HCT116 (cell line): ENCODE results near the gene UMODL1. TPM values are rescaled to one million over a fixed set of nuclear protein-coding genes. Genes with fewer than 3 reads are reported as not detected.

Experiments used
- ATAC-seq: fragments of 200-7000 bp; cut with Tn5 transposase; 2 replicates; pipeline ENCODE4 v1.9.1; 2020; ENCODE audit warnings: mild to moderate bottlenecking, moderate library complexity
- BruUV-seq: library from RNA; stranded (reverse); fragments of 400-500 nt; replicated peaks from 2 replicates; lab custom pipeline; 2021; lab: Mats Ljungman, UMichigan
- CTCF ChIA-PET: fragments of 300-600 bp; sonication (Branson Sonifier 250); formaldehyde crosslinking; loops from one replicate; lab custom pipeline; 2021; ENCODE audit warnings: antibody characterized with exemption; lab: Charles Lee
- POLR2A ChIA-PET: fragments of 300-600, 350-600 bp; sonication (Branson Sonifier 250); formaldehyde crosslinking; loops from one replicate; lab custom pipeline; 2021; ENCODE audit warnings: antibody characterized with exemption; lab: Charles Lee
- RAD21 ChIA-PET, 2 experiments: fragments of 300-600 bp; sonication (Branson Sonifier 250); formaldehyde crosslinking; loops; one replicate each; lab custom pipeline; 2023; ENCODE audit warnings: low total read pairs in 2 of 2; ENCODE audit not compliant: uncharacterized antibody in 2 of 2, unreplicated experiment in 2 of 2, low non-redundant PET in 1 of 2; lab: Charles Lee
- DNase-seq: peaks from one replicate; pipeline ENCODE4 v3.0.0-alpha.2; 2010; ENCODE audit warnings: low read depth, low spot score
- H2AFZ ChIP-seq: fragments of 200-600 bp; shearing (Covaris generic), sonication (generic); 2 replicates; pipeline ENCODE4 v1.6.1; 2017; ENCODE audit warnings: low read depth, mixed run types, mixed read lengths, antibody characterized with exemption, low read length; ENCODE audit not compliant: poor library complexity, severe bottlenecking
- H3K27ac ChIP-seq: 2 replicates; pipeline ENCODE4 v1.5.1; 2012; ENCODE audit warnings: low read depth, low read length
- H3K27me3 ChIP-seq: fragments of 200-600 bp; sonication (generic); 2 replicates; pipeline ENCODE4 v1.6.1; 2016; ENCODE audit warnings: mixed run types, low read length, mixed read lengths; ENCODE audit not compliant: insufficient read depth
- H3K36me3 ChIP-seq, 2 experiments: fragments of 200-500 bp in 1 of 2; fragments of 200-600 bp in 1 of 2; sonication (Bioruptor generic) in 1 of 2; sonication (generic) in 1 of 2; 2 replicates each; pipeline versions ENCODE4 v1.5.1 to v1.6.1; 2014 to 2016; ENCODE audit warnings: low read length in 2 of 2, inconsistent platforms in 1 of 2, mixed read lengths in 1 of 2, mixed run types in 1 of 2; ENCODE audit not compliant: insufficient read depth in 2 of 2, control insufficient read depth in 1 of 2
- H3K4me1 ChIP-seq, 2 experiments: fragments of 200-600 bp in 1 of 2; sonication (generic) in 1 of 2; 2 replicates each; pipeline versions ENCODE4 v1.5.1 to v1.6.1; 2012 to 2017; ENCODE audit warnings: low read length in 2 of 2, inconsistent platforms in 1 of 2, mild to moderate bottlenecking in 1 of 2, mixed read lengths in 1 of 2, mixed run types in 1 of 2, moderate library complexity in 1 of 2; ENCODE audit not compliant: insufficient read depth in 2 of 2, control insufficient read depth in 1 of 2
- H3K4me2 ChIP-seq: fragments of 200-600 bp; sonication (generic); 2 replicates; pipeline ENCODE4 v1.6.1; 2017; ENCODE audit warnings: mixed run types, low read length, mixed read lengths
- H3K4me3 ChIP-seq, 2 experiments: fragments of 200-600 bp in 1 of 2; sonication (generic) in 1 of 2; replicated peaks in 1 of 2; 2 replicates each; pipeline ENCODE4 v1.5.1; 2011 to 2016; ENCODE audit warnings: low read length in 2 of 2, control low read depth in 1 of 2, low read depth in 1 of 2, mild to moderate bottlenecking in 1 of 2, mixed read lengths in 1 of 2, mixed run types in 1 of 2
- H3K79me2 ChIP-seq: fragments of 200-600 bp; sonication (generic); 2 replicates; pipeline ENCODE4 v1.6.1; 2017; ENCODE audit warnings: mild to moderate bottlenecking, mixed run types, low read length, moderate library complexity, mixed read lengths; ENCODE audit not compliant: insufficient read depth
- H3K9ac ChIP-seq: fragments of 200-600 bp; sonication (generic); 2 replicates; pipeline ENCODE4 v1.6.1; 2016; ENCODE audit warnings: low read length, mixed read lengths
- H3K9me2 ChIP-seq: fragments of 200-600 bp; sonication (generic), shearing (Covaris generic); 2 replicates; pipeline ENCODE4 v1.6.1; 2017; ENCODE audit warnings: mixed run types, mild to moderate bottlenecking, moderate library complexity; ENCODE audit not compliant: insufficient read depth
- H3K9me3 ChIP-seq, 2 experiments: fragments of 200-500 bp in 1 of 2; fragments of 200-600 bp in 1 of 2; sonication (Bioruptor generic) in 1 of 2; sonication (generic) in 1 of 2; 2 replicates each; pipeline ENCODE4 v1.6.1; 2014 to 2017; ENCODE audit warnings: low read length in 2 of 2, mixed read lengths in 2 of 2, inconsistent platforms in 1 of 2, low read depth in 1 of 2, mild to moderate bottlenecking in 1 of 2, mixed run types in 1 of 2, moderate library complexity in 1 of 2; ENCODE audit not compliant: control insufficient read depth in 1 of 2, insufficient read depth in 1 of 2
- H4K20me1 ChIP-seq: fragments of 200-600 bp; sonication (generic), shearing (Covaris generic); 2 replicates; pipeline ENCODE4 v1.6.1; 2017; ENCODE audit warnings: mixed run types, mild to moderate bottlenecking, moderate library complexity; ENCODE audit not compliant: insufficient read depth
- CTCF ChIP-seq, 3 experiments: fragments of 200-600 bp in 1 of 3; sonication (generic) in 1 of 3; IDR thresholded peaks in 2 of 3; conservative IDR thresholded peaks in 1 of 3; 2 replicates each; pipeline ENCODE4 v1.5.1; 2012 to 2017; ENCODE audit warnings: low read depth in 2 of 3, low read length in 2 of 3, antibody characterized with exemption in 1 of 3, borderline replicate concordance in 1 of 3, control low read depth in 1 of 3, mild to moderate bottlenecking in 1 of 3, mixed read lengths in 1 of 3, mixed run types in 1 of 3, moderate library complexity in 1 of 3; ENCODE audit not compliant: insufficient read depth in 1 of 3
- ELF1 ChIP-seq: IDR thresholded peaks from 2 replicates; pipeline ENCODE4 v1.6.1; 2012; ENCODE audit warnings: low read depth, borderline replicate concordance
- EZH2 ChIP-seq: fragments of 200-600 bp; sonication (generic); IDR thresholded peaks from 2 replicates; pipeline ENCODE4 v1.6.1; 2017; ENCODE audit warnings: antibody characterized with exemption, mixed run types
- EZH2phosphoT487 ChIP-seq: fragments of 200-600 bp; IDR thresholded peaks from 2 replicates; pipeline ENCODE4 v1.6.1; 2018; ENCODE audit warnings: antibody characterized with exemption, borderline replicate concordance
- FOSL1 ChIP-seq: IDR thresholded peaks from 2 replicates; pipeline ENCODE4 v1.6.1; 2012; ENCODE audit warnings: low read depth
- JUND ChIP-seq: IDR thresholded peaks from 2 replicates; pipeline ENCODE4 v1.6.1; 2012
- POLR2AphosphoS5 ChIP-seq: IDR thresholded peaks from 2 replicates; pipeline ENCODE4 v1.6.1; 2011; ENCODE audit warnings: mild to moderate bottlenecking, low read depth, low read length, moderate library complexity
- SIN3A ChIP-seq: IDR thresholded peaks from 2 replicates; pipeline ENCODE4 v1.6.1; 2012; ENCODE audit warnings: low read depth
- SP1 ChIP-seq: IDR thresholded peaks from 2 replicates; pipeline ENCODE4 v1.6.1; 2012; ENCODE audit warnings: low read depth
- SRF ChIP-seq: IDR thresholded peaks from 2 replicates; pipeline ENCODE4 v1.6.1; 2012; ENCODE audit warnings: low read depth
- ZNF274 ChIP-seq: fragments of 200-500 bp; sonication (Bioruptor generic); IDR thresholded peaks from 2 replicates; pipeline ENCODE4 v1.6.1; 2014; ENCODE audit warnings: mild to moderate bottlenecking, low read depth, low read length, inconsistent platforms
- intact Hi-C: fragments of 100-400 bp; cut with micrococcal nuclease; formaldehyde crosslinking; loops from 2 replicates; pipeline ENCODE4 v1.10.0; 2022
- total RNA-seq: library from RNA; stranded (reverse); gene quantifications from one replicate; pipeline ENCODE4 v1.2.1, GENCODE V29; 2021; ENCODE audit not compliant: unreplicated experiment
- TF ChIP-seq, protein P1 (sequence below): IDR thresholded peaks from 2 replicates; pipeline ENCODE4 v1.6.1; 2012
- TF ChIP-seq, protein P2 (sequence below): IDR thresholded peaks from 2 replicates; pipeline ENCODE4 v1.6.1; 2012; ENCODE audit warnings: low read depth

Gene UMODL1
- total RNA-seq, 1 experiment from 2014 or later, result not detected

DNA sequence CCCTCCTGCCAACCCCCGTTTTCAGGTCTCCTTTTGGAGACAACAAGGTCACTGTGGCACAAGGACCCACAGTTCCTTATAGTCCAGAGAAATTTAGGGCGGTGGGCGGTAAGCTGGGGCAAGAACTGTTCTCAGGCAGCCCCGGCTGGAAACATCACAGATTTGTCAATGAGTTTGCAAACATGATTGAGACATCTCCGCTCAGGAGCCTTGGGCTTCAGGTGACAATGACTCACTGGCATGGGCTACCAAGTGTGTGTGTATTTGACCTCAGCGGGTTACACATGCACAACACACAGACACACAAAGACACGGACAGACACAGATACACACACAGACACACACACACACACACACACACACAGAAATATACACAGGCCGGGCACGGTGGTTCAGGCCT, 89.6 kb downstream of the UMODL1 start (continued):
- TF ChIP-seq CTCF (IDR thresholded peaks at IDR 0.05 in 2 of 3, conservative IDR thresholded peaks at IDR 0.05 in 1 of 3; ENCODE audit: borderline replicate concordance in 1 of 3, insufficient read depth in 1 of 3, low read depth in 2 of 3, low read length in 2 of 3) (no peak), FOSL1 (no peak)
- TF ChIP-seq, protein P1, sequence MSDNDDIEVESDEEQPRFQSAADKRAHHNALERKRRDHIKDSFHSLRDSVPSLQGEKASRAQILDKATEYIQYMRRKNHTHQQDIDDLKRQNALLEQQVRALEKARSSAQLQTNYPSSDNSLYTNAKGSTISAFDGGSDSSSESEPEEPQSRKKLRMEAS, result no peak
- TF ChIP-seq, all 23 proteins: peak for 0

GRCh38 chr21:42161401-42161955, 90.4 kb downstream of the UMODL1 start:
- Histone ChIP-seq H3K9ac (no peak overlapping the region), H4K20me1 (no peaks in the 10 kb centered on the region), H2AFZ (no peak overlapping the region), H3K27ac (no peak overlapping the region), H3K4me1 (peaks cover 0 to 16% of the 10 kb centered on the region in 2 experiments; a peak in 2 of 4 replicates), H3K36me3 (no peaks in the 10 kb centered on the region), H3K9me3 (no peaks in the 10 kb centered on the region), H3K79me2 (no peaks in the 10 kb centered on the region), H3K27me3 (no peaks in the 10 kb centered on the region), H3K9me2 (no peaks in the 10 kb centered on the region), H3K4me3 (no peak overlapping the region), H3K4me2 (no peak overlapping the region)
- ChIA-PET RAD21 (no interaction called here), POLR2A (no interaction called here), CTCF (no interaction called here)
- DNase-seq (no peak), ATAC-seq (no peak)
- no peak for TF ChIP-seq ZNF274
- TF ChIP-seq POLR2AphosphoS5, result no peak
- no peak for TF ChIP-seq JUND
- no peak for TF ChIP-seq SP1
- no peak for TF ChIP-seq SRF
- no peak for TF ChIP-seq EZH2phosphoT487
- TF ChIP-seq CTCF (IDR thresholded peaks at IDR 0.05 in 2 of 3, conservative IDR thresholded peaks at IDR 0.05 in 1 of 3; ENCODE audit: borderline replicate concordance in 1 of 3, insufficient read depth in 1 of 3, low read depth in 2 of 3, low read length in 2 of 3), result no peak
- TF ChIP-seq SIN3A, result no peak
- TF ChIP-seq ELF1, result no peak
- TF ChIP-seq EZH2, result no peak
- TF ChIP-seq, protein P2, sequence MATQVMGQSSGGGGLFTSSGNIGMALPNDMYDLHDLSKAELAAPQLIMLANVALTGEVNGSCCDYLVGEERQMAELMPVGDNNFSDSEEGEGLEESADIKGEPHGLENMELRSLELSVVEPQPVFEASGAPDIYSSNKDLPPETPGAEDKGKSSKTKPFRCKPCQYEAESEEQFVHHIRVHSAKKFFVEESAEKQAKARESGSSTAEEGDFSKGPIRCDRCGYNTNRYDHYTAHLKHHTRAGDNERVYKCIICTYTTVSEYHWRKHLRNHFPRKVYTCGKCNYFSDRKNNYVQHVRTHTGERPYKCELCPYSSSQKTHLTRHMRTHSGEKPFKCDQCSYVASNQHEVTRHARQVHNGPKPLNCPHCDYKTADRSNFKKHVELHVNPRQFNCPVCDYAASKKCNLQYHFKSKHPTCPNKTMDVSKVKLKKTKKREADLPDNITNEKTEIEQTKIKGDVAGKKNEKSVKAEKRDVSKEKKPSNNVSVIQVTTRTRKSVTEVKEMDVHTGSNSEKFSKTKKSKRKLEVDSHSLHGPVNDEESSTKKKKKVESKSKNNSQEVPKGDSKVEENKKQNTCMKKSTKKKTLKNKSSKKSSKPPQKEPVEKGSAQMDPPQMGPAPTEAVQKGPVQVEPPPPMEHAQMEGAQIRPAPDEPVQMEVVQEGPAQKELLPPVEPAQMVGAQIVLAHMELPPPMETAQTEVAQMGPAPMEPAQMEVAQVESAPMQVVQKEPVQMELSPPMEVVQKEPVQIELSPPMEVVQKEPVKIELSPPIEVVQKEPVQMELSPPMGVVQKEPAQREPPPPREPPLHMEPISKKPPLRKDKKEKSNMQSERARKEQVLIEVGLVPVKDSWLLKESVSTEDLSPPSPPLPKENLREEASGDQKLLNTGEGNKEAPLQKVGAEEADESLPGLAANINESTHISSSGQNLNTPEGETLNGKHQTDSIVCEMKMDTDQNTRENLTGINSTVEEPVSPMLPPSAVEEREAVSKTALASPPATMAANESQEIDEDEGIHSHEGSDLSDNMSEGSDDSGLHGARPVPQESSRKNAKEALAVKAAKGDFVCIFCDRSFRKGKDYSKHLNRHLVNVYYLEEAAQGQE, result no peak
- intact Hi-C loops, result no loop called here
- BruUV-seq, result no TSS peak
